ENCODE data around the gene ABTB2. TPM values are rescaled to one million over a fixed set of nuclear protein-coding genes. Genes with fewer than 3 reads are reported as not detected.

The ABTB2 gene
- total and polyA plus RNA-seq, 9 of the 15 experiments (the other 6 are each of a cell fraction or from before 2014, with no cell fraction given) = 0.03 to 0.18 (median 0.12) TPM; not detected in 2

DNA sequence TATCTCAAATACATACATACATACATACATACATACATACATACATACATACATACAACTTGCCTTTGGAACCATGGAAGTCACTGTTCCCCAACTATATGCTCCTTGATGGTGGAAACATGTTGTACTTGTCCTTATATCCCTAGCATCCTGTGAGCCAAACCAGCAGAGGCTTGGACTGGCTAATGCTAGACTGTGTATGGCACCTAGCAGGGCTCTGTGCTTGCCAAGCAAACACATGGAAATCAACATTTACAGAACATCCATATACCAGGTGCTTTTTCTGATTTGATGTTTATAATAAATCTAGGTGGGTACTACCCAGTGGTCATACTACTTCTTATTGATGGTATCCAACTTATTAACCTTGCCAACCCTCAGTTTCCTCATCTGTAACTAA, 86.1 kb downstream of the ABTB2 start:
- H3K9ac ChIP-seq (ENCODE audit: insufficient read depth in 1 of 2, low read depth in 2 of 2, low read length in 2 of 2) = no peak overlapping the region
- no TSS peak for BruUV-seq (replicated peaks)
- in situ Hi-C loops (cut with MboI) = no loop called here
- ATAC-seq = no peak
- peaks cover 25 to 54% of the 10 kb centered on the region in 2 experiments for H3K27me3 ChIP-seq (ENCODE audit: control insufficient read depth in 2 of 2, insufficient read depth in 2 of 2, low read length in 2 of 2)
- H4K20me1 ChIP-seq (replicated peaks; ENCODE audit: control insufficient read depth, insufficient read depth, low read length) = peaks cover 7% of the 10 kb centered on the region; the same call in 1 of the 2 replicates
- H3K4me1 ChIP-seq (replicated peaks in 1 of 2; ENCODE audit: control insufficient read depth in 2 of 2, insufficient read depth in 2 of 2, low read length in 2 of 2) = no peaks in the 10 kb centered on the region; a peak in 1 of 5 replicates
- no peaks in the 10 kb centered on the region for H3K36me3 ChIP-seq (ENCODE audit: control insufficient read depth, insufficient read depth, low read length)
- DNase-seq (ENCODE audit: extremely low read depth in 1 of 4, low spot score in 3 of 4) = no peak
- no peak overlapping the region for H3K4me2 ChIP-seq (ENCODE audit: insufficient read depth, low read length)
- no peaks in the 10 kb centered on the region for H3K79me2 ChIP-seq (ENCODE audit: control insufficient read depth, insufficient read depth, low read length)
- ChIA-PET POLR2A (no interaction called here), CTCF (ENCODE audit: low intra/inter-chr PET ratio) (no interaction called here)
- H3K9me3 ChIP-seq (replicated peaks; ENCODE audit: control insufficient read depth, insufficient read depth, low read depth, low read length) = no peaks in the 10 kb centered on the region
- intact Hi-C loops (cut with micrococcal nuclease) = no loop called here
- no peak for TF ChIP-seq PTRF (tag; IDR thresholded peaks at IDR 0.05)
- no peak for TF ChIP-seq ZNF766 (CRISPR knock-in tag; conservative IDR thresholded peaks at IDR 0.05)
- TF ChIP-seq, protein P1, sequence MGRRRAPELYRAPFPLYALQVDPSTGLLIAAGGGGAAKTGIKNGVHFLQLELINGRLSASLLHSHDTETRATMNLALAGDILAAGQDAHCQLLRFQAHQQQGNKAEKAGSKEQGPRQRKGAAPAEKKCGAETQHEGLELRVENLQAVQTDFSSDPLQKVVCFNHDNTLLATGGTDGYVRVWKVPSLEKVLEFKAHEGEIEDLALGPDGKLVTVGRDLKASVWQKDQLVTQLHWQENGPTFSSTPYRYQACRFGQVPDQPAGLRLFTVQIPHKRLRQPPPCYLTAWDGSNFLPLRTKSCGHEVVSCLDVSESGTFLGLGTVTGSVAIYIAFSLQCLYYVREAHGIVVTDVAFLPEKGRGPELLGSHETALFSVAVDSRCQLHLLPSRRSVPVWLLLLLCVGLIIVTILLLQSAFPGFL (CRISPR knock-in tag; IDR thresholded peaks at IDR 0.05) = no peak
- TF ChIP-seq CHD1 (IDR thresholded peaks at IDR 0.05; ENCODE audit: low read length) = no peak
- TF ChIP-seq, protein P2, sequence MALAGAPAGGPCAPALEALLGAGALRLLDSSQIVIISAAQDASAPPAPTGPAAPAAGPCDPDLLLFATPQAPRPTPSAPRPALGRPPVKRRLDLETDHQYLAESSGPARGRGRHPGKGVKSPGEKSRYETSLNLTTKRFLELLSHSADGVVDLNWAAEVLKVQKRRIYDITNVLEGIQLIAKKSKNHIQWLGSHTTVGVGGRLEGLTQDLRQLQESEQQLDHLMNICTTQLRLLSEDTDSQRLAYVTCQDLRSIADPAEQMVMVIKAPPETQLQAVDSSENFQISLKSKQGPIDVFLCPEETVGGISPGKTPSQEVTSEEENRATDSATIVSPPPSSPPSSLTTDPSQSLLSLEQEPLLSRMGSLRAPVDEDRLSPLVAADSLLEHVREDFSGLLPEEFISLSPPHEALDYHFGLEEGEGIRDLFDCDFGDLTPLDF (CRISPR knock-in tag; IDR thresholded peaks at IDR 0.05) = no peak
- TF ChIP-seq RFX7 (CRISPR knock-in tag; IDR thresholded peaks at IDR 0.05) = no peak
- no peak for TF ChIP-seq ZSCAN29 (IDR thresholded peaks at IDR 0.05)
- TF ChIP-seq, protein P3, sequence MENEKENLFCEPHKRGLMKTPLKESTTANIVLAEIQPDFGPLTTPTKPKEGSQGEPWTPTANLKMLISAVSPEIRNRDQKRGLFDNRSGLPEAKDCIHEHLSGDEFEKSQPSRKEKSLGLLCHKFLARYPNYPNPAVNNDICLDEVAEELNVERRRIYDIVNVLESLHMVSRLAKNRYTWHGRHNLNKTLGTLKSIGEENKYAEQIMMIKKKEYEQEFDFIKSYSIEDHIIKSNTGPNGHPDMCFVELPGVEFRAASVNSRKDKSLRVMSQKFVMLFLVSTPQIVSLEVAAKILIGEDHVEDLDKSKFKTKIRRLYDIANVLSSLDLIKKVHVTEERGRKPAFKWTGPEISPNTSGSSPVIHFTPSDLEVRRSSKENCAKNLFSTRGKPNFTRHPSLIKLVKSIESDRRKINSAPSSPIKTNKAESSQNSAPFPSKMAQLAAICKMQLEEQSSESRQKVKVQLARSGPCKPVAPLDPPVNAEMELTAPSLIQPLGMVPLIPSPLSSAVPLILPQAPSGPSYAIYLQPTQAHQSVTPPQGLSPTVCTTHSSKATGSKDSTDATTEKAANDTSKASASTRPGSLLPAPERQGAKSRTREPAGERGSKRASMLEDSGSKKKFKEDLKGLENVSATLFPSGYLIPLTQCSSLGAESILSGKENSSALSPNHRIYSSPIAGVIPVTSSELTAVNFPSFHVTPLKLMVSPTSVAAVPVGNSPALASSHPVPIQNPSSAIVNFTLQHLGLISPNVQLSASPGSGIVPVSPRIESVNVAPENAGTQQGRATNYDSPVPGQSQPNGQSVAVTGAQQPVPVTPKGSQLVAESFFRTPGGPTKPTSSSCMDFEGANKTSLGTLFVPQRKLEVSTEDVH (IDR thresholded peaks at IDR 0.05; ENCODE audit: low read depth, partially characterized antibody) = no peak
- no peak for TF ChIP-seq RBM17 (IDR thresholded peaks at IDR 0.05; ENCODE audit: borderline replicate concordance, low read depth, low read length)
- no peak for FAIRE-seq
- H2AFZ ChIP-seq (ENCODE audit: low read depth, low read length) = no peak overlapping the region
- no peak overlapping the region for H3K27ac ChIP-seq (ENCODE audit: extremely low read depth, low read depth, low read length)
- no peak overlapping the region for H3K4me3 ChIP-seq
- H3K9me1 ChIP-seq (ENCODE audit: control insufficient read depth, insufficient read depth, low read length) = no peaks in the 10 kb centered on the region

All from K562 (cell line).